ENCODE measurements around the gene IL4I1.

IL4I1 gene

DNA sequence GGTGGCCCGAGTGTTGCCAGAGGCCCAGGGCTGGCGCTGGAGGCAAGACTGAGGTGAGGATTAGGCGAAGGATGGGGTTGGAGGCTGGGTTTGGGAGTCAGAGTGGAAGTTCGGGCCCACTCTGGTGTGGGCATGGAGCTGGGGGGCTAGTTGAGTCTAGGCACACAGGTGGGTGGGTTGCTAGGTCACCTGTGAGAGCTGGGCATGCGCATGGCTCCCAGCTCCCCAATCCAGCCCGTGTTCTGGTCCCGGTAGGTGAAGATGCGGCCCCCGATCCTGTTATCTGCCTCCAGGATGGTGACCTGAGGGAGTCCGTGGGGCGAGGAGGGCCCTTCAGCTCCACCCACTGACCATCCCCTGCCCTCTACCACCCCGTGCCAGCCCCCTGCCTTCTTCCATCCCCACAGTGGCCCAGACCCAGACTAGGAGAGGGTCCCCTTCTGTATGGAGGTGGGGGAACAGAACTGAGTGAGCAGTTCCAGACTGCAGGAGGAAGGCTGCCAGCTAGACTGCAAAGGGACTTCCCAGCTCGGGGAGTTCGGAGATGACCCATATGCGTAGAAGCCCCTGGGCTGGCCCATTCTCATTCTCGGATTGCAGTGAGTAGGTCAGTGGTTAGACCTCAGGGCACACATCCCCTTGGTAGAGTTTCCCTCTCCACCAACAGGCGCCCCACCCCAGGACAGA is 1.7 kb downstream of the IL4I1 start:
- no peak for DNase-seq

DNA sequence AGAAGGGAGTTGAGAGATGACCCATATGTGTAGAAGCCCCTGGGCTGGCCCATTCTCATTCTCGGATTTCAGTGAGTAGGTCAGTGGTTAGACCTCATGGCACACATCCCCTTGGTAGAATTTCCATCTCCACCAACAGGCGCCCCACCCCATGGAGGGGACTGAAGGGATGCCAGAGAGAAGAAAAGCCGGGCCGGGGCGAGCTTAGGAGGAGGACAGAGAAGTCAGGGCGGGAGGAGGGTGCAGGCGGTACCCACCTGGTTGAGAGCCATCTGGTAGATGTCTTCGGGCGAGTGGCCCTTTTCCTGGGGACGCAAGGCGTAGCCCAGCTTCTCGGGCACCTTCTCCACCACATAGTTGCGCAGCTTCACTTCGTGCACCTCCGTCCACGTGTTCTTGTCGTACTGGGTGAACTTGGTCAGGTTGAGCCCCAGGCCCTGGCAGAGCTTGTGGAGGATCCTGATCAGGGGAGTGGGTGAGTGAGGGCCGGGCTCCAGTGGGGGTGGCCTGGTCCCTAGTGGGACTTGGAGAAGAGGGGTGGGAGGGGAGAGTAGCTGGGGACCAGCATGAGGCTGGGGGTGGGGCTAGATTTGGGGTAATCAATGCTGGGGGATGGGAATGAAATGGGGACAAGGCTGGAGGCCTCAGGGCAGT is 2.5 kb downstream of the IL4I1 start:
- no peak for DNase-seq

DNA sequence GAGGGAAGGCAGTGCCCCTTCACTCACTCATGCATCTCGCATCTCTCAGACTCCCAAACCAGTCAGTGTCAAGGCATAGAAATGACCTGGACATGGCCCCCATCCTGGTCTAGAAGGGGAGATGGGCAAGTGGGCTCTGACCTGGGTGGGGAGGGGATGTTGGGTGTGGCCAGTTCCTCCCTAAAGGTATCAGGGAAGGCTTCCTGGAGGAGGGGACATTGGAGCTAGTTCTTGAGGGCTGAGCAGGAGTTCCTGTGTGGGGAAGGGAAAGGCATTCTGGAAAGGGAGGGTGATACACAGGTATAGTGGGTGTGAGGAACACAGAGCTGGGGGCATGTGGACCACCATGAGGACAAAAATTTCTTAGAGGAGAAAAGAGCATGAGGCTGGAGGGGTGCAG is 4.0 kb downstream of the IL4I1 start:
- DNase-seq, result no peak

DNA sequence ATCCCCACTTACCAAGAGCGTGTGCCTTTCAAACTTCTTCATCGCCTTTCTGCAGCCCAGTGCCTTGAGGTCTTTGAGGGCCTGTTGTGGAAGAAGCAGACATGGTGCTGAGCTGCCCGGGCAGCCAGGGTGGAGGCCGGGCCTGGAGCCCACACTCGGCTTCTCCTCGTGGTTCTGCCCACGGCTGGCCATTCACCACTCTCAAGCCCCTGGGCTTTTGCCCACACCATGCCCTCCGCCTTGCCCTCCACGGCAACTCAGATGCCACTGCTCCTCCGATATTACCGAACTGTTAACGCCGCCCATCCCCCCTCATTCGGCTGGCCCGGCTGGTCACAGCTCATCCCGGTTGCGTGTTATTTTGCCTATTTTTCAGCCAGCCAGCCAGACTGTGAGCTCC is 5.3 kb downstream of the IL4I1 start:
- no peak for DNase-seq

DNA sequence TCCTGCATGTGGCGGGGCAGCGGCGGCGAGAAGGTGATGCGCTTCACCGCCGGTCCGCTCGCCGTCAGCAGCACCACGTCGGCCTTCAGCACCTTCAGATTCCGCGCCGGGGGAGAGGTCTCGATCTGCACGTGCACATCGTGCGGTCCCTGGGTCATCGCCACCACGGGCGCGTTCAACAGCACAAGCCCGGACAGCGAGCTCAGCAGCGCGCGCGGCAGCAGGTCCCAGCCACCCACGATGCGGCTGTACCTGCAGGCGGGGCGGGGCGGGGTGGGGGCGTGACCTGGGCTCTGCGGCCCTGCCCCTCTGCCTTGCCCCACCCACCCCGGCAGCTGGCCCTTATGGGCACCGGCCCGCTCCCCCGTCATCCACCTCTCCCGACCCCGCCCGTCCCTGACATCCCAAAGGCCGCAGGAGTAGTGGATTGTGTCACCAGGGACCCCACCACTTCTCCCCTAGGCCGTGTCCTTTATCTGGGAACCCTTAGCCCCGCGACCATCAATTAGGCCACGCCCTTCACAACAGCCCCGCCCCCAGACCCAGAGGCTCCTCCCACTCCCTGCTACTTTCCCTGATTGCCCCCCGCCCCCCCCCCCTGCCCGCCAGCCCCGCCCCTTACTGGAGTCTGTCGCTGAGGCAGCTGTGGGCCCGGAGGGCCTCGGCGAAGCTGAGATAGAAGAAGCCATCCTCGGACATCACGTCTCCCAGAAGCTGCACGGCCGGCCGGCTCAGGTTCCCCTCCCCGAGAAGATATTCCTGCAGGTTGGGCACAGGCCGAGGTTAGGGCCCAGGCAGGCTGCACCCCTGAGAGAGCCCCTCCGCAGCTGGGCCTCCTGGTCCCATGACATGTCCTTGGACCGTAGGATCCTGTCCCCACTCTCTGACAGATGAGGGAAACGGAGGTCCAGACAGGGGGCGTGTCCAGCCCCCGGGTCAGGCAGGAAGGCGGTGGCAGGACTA is 6.1 kb downstream of the IL4I1 start:
- DNase-seq, result peak; percentile 42

DNA sequence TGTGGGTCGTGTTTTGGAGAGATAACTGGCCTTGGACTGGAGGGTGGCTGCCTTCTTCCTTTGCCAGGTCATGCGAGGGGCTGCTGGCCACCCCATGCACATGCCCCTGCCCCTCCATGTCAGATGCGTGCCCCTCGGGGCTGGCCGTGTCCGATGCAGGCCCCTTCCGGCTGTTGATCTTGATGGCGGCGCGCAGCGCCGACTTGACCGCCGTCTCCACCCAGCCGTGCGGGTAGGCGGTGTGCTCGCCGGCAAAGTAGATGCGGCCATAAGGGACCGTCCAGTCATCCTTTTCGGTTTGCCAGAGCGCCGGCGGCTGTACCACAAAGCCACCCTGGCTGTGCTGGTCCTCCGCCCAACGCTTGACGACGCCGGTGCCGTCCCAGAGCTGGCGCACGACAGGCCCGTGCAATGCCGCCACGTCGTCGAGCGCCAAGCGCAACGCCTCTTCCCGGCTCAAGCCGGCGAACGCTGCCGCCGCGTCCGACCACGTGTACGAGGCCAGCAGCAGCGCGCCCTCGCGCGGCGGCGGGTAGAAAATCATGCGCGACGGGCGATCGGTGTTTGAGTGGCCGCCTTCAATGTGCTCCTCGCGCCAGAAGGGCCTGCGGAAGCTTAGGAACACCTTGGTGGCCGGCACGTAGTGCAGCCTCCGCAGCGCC is 6.9 kb downstream of the IL4I1 start:
- DNase-seq, result peak; percentile 25

DNA sequence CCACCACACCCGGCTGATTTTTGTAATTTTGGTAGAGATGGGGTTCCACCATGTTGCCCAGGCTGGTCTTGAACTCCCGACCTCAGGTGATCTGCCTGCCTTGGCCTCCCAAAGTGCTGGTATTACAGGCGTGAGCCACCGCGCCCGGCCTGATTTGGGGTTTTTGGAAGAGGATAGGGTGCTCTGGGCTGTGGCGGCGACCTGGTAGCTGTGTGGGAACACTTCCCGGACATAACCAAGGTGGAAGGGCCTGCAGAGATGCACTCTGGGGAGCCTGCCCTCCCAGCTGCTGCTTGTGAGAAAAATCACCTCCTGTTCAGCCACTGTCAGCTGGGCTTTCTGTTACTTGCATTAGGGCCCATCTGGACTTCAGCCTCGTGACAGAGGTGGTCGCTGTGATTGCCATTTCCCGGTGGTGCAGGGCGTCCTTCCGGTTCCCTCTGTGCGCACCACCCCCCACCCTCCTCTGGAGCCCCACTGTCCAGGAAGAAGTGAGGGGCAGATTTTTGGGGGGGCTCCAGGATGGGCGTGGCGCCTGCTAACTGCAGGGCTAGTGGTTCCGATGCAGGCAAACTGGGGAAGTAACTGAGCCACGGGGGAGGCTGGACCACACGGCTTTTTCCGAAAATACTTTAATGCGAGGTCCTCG is 7.5 kb downstream of the IL4I1 start:
- no peak for DNase-seq

DNA sequence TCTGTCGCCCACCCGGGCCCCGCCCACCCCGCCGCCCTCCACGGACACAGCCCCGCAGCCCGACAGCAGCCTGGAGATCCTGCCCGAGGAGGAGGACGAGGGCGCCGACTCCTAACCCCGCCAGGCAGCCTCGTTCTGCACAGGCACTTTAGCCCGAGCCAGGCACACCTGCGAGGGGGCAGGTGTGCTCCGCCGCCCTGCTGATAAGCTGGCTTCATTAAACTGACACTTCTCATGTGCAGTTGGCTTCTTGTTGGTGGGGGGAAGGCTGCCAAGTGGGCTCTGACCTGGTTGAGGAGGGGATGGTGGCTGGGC is 8.2 kb downstream of the IL4I1 start:
- DNase-seq, result no peak

DNA sequence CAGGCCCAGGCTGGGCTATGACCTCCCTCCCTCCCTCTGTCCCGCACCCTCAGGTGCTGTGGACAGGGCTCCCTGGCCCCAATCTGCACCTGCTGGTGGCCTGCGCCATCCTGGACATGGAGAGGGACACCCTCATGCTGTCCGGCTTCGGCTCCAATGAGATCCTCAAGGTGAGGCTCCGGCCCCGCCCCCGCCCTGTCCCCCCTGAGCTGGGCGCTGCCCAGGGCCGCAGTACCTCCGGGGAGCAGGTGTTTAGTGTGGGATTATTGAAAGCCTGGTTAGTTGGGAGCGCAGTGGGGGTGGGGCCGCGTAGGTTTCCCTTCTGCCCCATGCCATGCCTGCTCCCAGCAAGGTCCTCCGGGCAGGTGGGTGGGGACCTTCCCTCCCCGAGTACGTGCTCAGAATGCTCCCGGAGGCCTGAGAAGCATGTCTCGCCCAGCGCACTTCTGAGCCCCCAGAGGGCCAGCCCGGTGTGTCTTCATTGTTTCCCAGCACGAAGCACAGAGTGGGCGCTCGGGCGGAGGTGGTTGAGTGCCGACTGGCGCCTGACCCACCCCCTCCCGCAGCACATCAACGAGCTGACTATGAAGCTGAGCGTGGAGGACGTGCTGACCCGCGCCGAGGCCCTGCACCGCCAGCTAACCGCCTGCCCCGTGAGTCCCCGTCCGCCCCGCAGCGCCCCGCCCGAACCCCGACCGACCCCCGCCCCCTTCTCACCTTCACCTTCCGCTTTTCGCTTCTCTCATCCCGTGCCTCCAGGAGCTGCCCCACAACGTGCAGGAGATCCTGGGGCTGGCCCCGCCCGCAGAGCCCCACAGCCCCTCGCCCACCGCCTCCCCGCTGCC is 8.8 kb downstream of the IL4I1 start:
- DNase-seq, result no peak

DNA sequence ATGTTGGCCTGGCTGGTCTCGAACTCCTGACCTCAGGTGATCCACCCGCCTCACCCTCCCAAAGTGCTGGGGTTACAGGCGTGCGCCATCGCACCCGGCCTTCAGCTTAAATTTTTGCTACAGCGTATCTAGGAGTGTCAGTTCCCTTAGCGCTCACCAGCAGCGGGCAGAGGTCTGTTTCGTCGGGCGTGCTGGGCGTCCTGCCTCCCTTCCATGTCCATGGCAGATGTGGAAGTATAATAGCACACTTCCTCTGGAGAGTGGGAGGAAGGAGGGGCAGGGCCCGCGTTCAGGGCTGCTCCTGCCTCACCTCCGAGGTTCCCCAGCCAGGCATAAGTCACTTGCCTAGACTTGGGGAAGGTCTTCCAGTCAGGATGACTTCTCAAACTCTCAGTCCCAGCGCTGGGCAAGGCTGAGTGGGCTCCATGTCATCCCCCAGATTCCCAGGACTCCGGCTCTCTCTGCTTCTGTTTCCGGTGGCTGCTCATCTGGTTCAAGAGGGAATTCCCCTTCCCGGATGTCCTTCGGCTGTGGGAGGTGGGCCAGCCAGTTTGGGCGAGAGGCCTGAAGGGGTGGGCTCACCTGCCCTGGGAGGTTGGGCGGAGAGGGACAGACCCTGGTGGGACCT is 9.5 kb downstream of the IL4I1 start:
- DNase-seq, result no peak

DNA sequence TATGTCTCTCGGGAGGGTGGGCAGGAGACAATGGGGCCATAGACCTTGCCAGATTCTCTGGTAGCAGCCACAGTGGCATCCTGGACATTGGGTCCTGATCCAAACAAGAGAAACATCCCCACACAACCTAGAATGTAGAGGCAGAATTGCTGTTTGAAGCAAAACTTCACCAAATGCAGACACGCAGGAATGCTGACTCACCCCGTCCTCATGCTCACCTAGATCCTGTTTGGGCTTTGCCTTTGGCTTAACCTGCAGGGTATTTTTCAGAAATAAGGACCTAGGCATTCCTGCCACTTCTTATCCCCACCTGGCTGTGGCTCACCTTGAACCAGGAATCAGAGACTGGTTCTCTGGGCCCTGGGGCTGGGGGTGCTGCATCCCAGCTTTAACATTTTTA is 11.9 kb downstream of the IL4I1 start:
- no peak for DNase-seq

DNA sequence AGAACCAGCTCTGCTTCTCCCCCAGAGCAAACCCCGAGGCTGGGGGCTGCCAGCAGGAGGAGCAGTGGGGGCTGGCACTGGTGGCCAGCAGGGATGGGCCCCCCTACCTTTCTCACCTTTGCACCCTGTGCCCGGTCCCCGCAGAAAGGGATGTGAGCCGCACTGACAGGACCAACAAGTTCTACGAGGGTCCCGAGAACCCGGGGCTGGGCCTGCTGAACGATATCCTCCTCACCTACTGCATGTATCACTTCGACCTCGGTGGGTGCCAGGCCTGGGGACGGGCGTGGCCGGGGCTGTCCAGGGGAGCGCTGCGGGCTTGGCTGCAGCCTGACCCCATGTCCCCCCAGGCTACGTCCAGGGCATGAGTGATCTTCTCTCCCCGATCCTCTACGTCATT is 12.6 kb downstream of the IL4I1 start:
- DNase-seq, result no peak

DNA sequence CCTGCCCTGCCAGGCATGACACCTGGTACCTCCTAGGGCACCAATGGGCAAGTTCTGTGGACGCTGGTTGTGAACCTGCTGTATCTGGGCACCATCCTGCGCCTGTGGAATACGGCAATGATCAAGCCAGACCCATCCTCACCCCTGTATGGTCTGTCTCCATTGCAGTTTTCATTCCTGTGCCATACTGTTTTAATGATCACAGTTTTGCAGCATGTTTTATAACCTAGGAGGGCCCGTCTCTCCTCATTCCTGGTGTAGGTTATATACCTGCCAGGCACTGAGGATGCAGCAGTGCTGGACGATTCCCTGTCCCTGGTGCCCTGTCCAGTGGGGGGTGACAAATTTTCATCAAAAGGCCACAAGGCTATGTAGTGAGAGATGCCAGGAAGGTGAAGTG is 13.6 kb downstream of the IL4I1 start:
- no peak for DNase-seq

DNA sequence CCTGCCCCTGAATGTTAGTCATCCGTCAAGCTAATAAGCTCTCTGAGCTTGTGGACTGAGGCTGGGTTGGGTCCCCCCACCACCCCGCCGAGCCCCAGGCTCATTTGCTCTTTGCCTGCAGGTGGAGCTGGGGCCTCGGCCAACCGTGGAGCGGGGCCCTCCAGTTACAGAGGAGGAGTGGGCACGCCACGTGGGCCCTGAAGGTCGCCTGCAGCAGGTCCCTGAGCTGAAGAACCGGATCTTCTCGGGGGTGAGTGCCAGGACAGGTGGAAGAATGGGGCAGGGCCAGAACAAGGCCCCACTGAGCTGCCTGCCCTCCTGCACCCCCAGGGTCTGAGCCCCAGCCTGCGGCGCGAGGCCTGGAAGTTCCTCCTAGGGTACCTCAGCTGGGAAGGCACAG is 14.0 kb downstream of the IL4I1 start:
- no peak for DNase-seq

DNA sequence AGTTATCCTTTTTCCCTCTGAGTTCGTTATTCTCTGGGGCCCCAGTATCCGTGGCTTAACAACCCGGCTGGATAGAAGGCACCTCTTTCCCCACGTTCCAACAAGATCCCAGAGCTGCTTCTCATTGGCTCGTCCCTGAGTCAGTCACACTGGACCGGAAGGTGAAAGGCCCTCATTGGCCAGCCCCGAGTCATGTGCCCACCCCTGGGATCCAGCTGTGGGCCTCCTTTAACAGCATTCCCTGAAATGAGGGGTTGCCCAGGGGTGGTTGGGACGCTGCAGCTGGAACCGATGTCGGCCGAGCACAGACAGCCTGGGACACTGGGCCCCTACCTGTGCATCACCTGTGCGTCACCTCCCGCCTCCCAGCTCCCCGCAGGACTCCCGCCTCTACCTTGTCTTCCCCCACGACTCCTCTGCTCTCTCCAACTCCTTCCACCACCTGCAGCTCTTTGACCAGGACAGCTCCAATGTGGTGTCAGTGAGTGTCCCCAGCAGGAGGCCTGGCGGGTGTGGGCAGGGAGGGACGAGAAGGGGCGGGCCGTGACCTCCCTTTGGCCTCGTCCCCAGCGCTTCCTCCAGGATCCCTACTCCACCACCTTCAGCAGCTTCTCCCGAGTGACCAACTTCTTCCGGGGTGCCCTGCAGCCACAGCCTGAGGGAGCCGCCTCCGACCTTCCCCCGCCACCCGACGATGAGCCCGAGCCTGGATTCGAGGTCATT is 14.9 kb downstream of the IL4I1 start:
- no peak for DNase-seq

DNA sequence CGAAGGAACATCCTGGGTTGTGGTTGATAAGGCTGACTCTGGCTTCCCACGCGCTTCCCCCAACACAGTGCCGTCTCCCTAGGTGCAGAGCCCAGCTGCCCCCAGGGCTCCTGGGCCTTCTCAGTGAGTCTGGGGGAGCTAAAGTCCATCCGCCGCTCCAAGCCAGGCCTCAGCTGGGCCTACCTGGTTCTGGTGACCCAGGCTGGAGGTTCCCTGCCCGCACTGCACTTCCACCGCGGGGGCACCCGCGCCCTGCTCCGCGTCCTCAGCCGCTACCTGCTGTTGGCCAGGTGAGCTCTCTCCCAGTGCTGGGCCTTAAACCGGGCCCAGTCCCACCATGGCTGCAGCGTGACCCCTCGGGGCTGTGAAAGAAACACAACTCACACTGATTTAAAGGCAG is 15.5 kb downstream of the IL4I1 start:
- no peak for DNase-seq

DNA sequence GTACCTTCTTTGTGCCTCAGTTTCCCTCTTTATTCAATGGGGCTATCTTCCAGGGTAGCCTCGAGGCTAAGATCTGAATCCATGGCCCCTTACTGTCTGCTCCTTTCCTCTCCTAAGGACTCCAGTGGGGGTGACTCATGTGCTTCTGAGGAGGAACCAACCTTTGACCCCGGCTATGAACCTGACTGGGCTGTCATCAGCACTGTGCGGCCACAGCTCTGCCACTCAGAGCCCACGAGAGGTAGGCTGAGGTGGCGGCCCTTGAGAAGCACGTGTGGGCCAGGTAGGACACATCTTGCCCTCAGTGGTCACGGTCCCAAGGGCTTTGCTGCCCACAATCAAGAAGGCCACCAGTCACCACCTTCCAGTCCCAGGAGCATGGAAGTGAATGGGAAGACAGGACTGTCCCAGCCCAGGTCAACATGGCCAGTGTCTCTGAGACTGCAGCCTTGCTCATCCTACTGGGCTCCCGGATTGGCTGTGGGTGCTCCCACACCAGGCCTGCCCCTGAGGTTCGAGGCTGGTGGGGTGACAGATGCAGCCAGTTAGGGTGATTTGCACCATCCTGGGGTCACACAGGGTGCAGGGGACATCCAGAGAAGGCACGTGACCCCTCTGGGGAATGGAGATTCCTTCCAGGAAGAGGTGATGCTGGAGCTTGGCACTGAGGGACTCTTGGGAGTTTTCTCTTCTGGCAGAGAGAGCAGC is 16.4 kb downstream of the IL4I1 start:
- no peak for DNase-seq

DNA sequence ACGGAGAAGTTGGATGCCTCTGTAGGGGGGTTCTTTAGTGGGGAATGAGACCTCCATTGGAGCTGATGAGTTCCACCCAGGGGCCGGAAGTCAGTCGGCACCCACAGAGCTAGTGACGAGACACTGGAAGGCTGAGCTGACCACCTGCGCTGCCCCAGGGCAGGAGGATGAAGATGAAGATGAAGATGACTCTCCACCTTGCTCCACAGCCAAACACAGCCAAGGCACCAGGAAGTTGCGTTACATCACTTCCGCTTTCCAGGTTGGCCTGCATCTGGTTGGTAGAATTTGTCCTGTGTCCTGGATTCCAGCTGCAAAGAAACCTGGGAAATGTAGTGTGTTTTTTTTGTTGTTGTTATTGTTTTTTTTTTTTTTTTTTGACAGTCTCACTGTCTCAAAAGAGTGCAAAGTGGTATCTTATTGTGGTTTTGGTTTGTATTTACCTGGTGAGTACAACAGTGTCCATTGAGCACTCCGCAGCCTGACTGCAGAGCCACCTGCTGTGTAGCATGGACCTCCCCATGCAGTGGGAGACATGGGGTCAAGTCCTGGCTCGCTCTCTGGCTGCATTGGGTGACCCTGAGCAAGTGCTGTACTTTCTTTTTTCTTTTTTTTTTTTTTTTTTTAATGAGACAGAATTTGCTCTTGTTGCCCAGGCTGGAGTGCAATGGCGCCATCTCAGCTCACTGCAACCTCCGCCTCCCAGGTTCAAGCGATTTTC is 17.3 kb downstream of the IL4I1 start:
- no peak for DNase-seq

DNA sequence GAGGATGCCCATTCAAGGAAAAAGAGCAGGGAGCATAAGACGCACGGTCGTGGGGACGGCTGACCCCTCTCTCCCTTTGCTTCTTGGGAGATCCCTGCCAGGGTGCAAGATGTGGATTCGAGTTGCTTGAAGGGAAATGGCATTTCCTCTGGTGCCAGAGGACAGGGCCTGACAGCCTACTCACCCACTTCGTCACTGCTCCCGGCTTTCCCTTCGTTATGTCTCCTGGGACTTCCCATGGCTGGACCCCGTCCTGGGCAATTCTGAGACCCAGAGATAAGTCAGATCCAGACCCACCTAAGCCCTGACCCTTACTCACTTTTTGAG is 18.0 kb downstream of the IL4I1 start:
- no peak for DNase-seq
